ENCODE results near the gene RAPSN.

GRCh38 chr11:47496808-47497207, 47.9 kb upstream of the RAPSN start:
- TF ChIP-seq EZH2 (IDR thresholded peaks at IDR 0.05; ENCODE audit: borderline replicate concordance, low read depth, low read length, poor library complexity, severe bottlenecking) (no peak), CTCF (conservative IDR thresholded peaks at IDR 0.05; ENCODE audit: low read depth, low read length) (no peak)
